Gastrocnemius medialis (tissue), 4 donors: ENCODE measurements around the gene C3.

Experiments
- POLR2A ChIP-seq, 2 donors: fragments of 450-650 bp; IDR thresholded peaks; one replicate each; pipeline ENCODE4 v1.6.1; 2017; ENCODE audit warnings: antibody characterized with exemption in 2 of 2, mild to moderate bottlenecking in 2 of 2, moderate library complexity in 2 of 2
- TF ChIP-seq, protein P1 (sequence below), 5 experiments: fragments of 450-650 bp in 3 of 5; fragments of 200-600 bp in 2 of 5; sonication (generic) in 2 of 5; IDR thresholded peaks in 4 of 5; conservative IDR thresholded peaks in 1 of 5; 1 replicate in 4 of 5; 2 replicates in 1 of 5; pipeline ENCODE4 v1.5.1; 2016 to 2019; ENCODE audit warnings: antibody characterized with exemption in 5 of 5, mild to moderate bottlenecking in 3 of 5, moderate library complexity in 3 of 5

DNA sequence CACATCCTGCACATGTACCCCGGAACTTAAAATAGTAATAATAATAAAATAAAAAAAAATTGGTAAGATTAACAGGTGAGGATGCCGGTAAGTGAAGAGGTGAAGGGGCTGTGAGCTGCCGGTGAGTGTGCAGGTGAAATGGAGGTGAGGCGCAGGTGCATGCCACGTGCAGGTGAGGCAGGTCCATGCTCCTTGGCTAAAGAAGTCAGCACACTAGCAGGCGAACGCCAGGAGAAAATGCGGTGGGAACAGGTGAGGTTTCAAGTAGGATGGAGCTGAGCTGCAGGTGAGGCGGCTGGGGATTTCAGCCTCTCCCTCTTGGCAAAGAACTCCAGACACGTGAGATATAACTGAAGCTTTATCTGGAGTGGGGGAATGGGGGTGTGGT, 43.0 kb downstream of the C3 start:
- no peak for TF ChIP-seq POLR2A (IDR thresholded peaks at IDR 0.05)
- TF ChIP-seq, protein P1, sequence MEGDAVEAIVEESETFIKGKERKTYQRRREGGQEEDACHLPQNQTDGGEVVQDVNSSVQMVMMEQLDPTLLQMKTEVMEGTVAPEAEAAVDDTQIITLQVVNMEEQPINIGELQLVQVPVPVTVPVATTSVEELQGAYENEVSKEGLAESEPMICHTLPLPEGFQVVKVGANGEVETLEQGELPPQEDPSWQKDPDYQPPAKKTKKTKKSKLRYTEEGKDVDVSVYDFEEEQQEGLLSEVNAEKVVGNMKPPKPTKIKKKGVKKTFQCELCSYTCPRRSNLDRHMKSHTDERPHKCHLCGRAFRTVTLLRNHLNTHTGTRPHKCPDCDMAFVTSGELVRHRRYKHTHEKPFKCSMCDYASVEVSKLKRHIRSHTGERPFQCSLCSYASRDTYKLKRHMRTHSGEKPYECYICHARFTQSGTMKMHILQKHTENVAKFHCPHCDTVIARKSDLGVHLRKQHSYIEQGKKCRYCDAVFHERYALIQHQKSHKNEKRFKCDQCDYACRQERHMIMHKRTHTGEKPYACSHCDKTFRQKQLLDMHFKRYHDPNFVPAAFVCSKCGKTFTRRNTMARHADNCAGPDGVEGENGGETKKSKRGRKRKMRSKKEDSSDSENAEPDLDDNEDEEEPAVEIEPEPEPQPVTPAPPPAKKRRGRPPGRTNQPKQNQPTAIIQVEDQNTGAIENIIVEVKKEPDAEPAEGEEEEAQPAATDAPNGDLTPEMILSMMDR (IDR thresholded peaks at IDR 0.05 in 4 of 5, conservative IDR thresholded peaks at IDR 0.05 in 1 of 5): no peak
